Muscle layer of duodenum (tissue), 2 donors: ENCODE measurements around the gene CUEDC1.

Experiments
- H3K27ac ChIP-seq: one replicate; pipeline ENCODE4 v1.7.0; 2013; ENCODE audit warnings: mild to moderate bottlenecking, low read length
- H3K27me3 ChIP-seq: one replicate; pipeline ENCODE4 v1.7.0; 2013; ENCODE audit warnings: low read depth, mild to moderate bottlenecking, control low read depth, low read length
- H3K36me3 ChIP-seq, 2 donors: one replicate each; pipeline ENCODE4 v1.7.0; 2013; ENCODE audit warnings: low read length in 2 of 2, control low read depth in 1 of 2, mild to moderate bottlenecking in 1 of 2; ENCODE audit not compliant: insufficient read depth in 2 of 2, control insufficient read depth in 1 of 2
- H3K4me1 ChIP-seq, 2 donors: one replicate each; pipeline ENCODE4 v1.7.0; 2013; ENCODE audit warnings: low read length in 2 of 2, mild to moderate bottlenecking in 2 of 2, control low read depth in 1 of 2, moderate library complexity in 1 of 2; ENCODE audit not compliant: insufficient read depth in 2 of 2, control insufficient read depth in 1 of 2
- H3K4me3 ChIP-seq, 2 donors: one replicate each; pipeline ENCODE4 v1.7.0; 2013; ENCODE audit warnings: low read length in 2 of 2, low read depth in 1 of 2, mild to moderate bottlenecking in 1 of 2
- H3K9me3 ChIP-seq, 2 donors: one replicate each; pipeline ENCODE4 v1.7.0; 2013; ENCODE audit warnings: low read length in 2 of 2, control low read depth in 1 of 2, mild to moderate bottlenecking in 1 of 2; ENCODE audit not compliant: control insufficient read depth in 1 of 2
- donor health status: healthy.

The CUEDC1 gene

DNA sequence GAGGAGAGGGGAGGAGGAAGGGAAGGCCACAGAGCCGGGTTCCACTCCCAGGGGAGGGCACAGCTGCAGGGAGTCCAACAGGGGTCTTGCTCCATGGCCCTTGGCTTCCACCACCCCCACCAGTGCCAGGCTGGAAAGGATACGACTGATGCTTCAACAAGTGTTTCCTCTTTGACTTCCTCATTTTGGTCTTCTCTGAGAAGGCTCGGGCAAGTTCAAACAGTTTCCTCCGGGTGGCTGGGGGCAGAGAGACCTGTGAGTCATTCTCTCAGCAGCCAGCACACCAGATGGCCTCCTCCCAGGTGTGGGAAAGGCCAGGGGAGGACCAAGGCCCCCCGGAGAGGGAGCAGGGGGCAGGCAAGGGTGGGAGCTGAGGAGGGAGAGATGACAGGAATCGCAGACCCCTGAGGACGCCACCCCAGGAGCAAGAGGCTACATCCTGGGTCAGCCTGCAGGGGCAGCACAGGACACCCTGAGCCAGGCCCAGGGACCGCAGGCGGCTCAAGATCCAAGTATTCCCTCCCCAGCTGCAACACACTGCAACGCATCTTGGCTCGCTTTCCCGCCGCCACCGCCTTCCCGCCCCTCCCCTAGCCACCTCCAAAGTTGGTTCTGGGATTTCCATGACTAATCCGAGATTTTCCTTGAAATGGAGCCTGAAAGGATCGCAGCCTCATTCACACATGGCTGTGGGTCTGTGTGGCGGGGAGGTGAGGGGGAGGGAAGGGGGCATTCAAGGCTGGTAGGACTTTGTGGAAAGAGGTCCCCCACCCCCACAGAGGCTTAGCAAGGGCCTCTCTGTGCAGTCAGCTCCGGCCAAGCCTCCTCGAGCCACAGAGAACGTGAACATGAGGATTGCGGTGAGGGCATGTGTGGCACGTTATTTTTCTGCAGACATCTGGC, 87.0 kb downstream of the CUEDC1 start:
- no peaks in the 10 kb centered on the region for H3K27me3 ChIP-seq
- peaks cover 2 to 32% of the 10 kb centered on the region in 2 donors for H3K36me3 ChIP-seq
- peak overlapping the region in 1 of 2 donors; percentile 36 for H3K4me3 ChIP-seq
- H3K9me3 ChIP-seq: no peaks in the 10 kb centered on the region
- H3K4me1 ChIP-seq: peaks cover 31 to 63% of the 10 kb centered on the region in 2 donors
- peak overlapping the region; percentile 85 for H3K27ac ChIP-seq

DNA sequence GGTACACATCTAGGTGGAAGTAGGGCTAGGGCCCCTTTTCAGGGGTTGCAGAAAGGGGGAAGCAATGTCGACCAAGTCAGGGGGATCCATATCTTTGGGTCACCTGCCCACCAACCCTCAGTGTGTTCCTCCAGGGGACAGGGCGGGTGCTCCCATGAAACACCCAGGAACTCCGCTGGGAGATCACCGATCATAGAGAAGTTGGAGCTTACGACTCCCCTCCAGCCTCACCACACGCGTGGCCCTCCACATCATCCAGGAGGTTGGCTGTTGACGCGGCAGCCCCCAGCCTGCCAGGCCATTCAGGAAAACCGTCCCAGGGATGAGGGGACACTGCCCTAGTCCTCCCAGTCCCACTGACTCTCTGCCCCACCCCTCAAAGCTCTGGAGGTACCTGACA, 88.1 kb downstream of the CUEDC1 start:
- H3K4me3 ChIP-seq: no peak overlapping the region
- H3K27ac ChIP-seq: peak overlapping the region; percentile 85
- H3K27me3 ChIP-seq: no peaks in the 10 kb centered on the region
- H3K36me3 ChIP-seq: peaks cover 0 to 30% of the 10 kb centered on the region in 2 donors
- peaks cover 25 to 63% of the 10 kb centered on the region in 2 donors for H3K4me1 ChIP-seq
- no peaks in the 10 kb centered on the region for H3K9me3 ChIP-seq

DNA sequence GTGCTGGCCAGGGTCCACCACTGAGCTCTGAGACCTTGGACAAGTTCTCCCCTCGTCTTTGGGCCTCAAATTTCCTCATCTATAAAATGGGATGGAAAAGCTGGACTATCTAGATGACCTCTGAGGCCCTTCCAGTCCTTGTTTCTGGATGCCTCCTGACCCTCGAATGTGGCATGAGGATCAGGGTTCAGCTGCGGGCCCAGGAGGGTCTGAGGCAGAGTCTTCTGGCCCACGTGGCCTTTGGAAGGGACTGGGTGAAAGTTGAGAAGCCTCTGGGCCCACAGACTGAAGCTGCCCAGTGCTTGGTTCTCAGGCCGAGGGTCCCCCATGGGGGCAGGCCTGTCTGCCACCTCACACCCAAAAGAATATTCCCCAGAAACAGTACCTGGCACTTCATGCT, 88.5 kb downstream of the CUEDC1 start:
- Histone ChIP-seq H3K9me3 (no peaks in the 10 kb centered on the region), H3K27ac (no peak overlapping the region), H3K4me3 (no peak overlapping the region), H3K4me1 (peaks cover 25 to 61% of the 10 kb centered on the region in 2 donors), H3K27me3 (no peaks in the 10 kb centered on the region), H3K36me3 (peaks cover 0 to 30% of the 10 kb centered on the region in 2 donors)

DNA sequence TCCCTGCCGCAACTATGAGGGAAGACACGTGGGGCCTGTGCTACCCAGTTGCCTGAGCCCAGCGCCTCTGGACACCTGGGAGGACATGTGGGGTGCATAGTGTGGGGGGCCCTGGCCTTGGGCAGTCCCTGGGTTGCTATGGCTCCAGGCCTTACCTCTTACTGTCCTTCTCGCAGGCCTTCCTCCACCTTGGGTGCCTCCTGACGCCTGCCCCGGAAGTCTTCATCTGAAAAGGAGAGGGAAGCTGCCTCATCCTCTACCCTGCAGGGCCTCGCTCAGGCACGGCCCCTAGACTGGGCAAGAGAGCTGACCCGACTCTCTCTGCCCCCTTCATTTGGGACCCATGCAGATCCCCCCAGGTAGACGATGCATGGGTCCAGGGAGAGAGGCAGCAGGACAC, 88.9 kb downstream of the CUEDC1 start:
- peaks cover 0 to 30% of the 10 kb centered on the region in 2 donors for H3K36me3 ChIP-seq
- H3K4me1 ChIP-seq: peaks cover 25 to 59% of the 10 kb centered on the region in 2 donors

DNA sequence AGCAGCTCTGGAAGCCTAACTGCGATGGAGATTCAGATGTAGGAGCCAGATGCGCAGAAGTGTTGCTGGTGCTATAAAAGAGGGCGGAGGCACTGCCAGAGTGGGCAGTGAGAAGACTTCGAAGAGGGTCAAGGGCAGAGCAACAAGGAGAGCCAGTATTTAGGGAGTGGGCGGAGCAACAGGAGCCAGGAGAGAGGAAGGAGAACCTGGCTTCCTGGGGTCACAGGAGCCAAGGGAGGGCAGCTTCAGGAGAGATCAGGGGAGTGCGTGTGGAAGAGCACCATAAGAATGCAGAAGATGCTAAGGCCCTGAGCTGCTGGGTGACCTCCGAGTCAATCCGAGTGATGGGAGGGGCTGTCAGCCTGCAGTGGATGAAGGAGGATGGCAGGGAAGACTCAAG, 90.9 kb downstream of the CUEDC1 start:
- Histone ChIP-seq H3K4me1 (peaks cover 22 to 65% of the 10 kb centered on the region in 2 donors), H3K27me3 (no peaks in the 10 kb centered on the region), H3K36me3 (peaks cover 0 to 24% of the 10 kb centered on the region in 2 donors), H3K27ac (no peak overlapping the region), H3K9me3 (no peaks in the 10 kb centered on the region), H3K4me3 (no peak overlapping the region)

More for the DNA sequence above, 88.9 kb downstream of the CUEDC1 start:
- Histone ChIP-seq H3K9me3 (no peaks in the 10 kb centered on the region), H3K27me3 (no peaks in the 10 kb centered on the region), H3K4me3 (no peak overlapping the region), H3K27ac (no peak overlapping the region)

DNA sequence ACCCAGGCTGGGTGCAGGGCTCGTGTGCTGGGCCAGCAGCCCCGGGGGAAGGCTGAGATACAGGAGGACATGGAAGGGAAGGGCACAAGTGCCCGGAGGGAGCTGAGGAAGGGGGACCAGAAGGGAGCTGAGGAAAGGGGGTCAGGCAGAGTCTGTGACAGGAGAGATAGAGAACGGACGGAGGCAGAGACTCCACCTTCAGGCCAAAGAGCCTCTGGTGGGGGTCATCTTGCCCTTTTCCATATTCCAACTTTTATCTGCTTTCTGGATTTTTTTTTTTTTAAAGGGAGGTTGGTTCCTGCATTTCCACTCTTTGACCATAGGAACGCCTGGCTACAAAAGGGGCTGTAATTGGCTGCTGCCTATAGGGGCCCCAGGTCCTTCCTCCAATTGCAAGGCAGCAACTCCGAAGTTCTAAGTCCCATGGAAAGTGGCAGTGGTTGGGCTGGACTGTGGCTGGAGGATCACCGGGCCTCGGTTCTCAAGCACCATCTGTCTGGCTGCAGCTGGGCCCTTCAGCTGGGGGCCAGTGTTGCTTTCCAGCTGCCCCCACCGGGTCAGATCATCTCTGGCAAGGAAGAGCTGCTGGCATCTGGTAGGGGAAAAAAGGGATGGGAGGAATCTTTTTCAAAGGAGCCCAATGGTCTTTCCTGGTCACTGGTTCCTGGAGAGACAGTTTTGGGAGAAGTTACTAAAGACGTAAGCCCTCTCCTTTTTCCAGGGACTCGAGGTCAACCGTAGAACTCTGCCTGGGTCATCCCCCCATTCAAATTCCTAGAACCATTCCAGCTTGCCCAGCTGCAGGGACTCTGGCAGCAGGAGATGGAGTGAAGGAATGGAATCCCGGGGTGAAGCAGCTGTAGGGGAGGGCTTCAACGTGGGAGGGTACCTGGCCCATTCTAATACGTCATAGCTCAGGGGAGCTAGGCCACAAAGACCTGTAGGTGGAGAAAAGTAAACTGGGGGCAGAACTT, 92.2 kb downstream of the CUEDC1 start:
- peaks cover 11 to 58% of the 10 kb centered on the region in 2 donors for H3K4me1 ChIP-seq
- peak overlapping the region in 1 of 2 donors; percentile 62 for H3K4me3 ChIP-seq
- H3K27me3 ChIP-seq: no peaks in the 10 kb centered on the region
- H3K9me3 ChIP-seq: no peaks in the 10 kb centered on the region
- H3K36me3 ChIP-seq: peaks cover 0 to 24% of the 10 kb centered on the region in 2 donors
- H3K27ac ChIP-seq: peak overlapping the region; percentile 60

DNA sequence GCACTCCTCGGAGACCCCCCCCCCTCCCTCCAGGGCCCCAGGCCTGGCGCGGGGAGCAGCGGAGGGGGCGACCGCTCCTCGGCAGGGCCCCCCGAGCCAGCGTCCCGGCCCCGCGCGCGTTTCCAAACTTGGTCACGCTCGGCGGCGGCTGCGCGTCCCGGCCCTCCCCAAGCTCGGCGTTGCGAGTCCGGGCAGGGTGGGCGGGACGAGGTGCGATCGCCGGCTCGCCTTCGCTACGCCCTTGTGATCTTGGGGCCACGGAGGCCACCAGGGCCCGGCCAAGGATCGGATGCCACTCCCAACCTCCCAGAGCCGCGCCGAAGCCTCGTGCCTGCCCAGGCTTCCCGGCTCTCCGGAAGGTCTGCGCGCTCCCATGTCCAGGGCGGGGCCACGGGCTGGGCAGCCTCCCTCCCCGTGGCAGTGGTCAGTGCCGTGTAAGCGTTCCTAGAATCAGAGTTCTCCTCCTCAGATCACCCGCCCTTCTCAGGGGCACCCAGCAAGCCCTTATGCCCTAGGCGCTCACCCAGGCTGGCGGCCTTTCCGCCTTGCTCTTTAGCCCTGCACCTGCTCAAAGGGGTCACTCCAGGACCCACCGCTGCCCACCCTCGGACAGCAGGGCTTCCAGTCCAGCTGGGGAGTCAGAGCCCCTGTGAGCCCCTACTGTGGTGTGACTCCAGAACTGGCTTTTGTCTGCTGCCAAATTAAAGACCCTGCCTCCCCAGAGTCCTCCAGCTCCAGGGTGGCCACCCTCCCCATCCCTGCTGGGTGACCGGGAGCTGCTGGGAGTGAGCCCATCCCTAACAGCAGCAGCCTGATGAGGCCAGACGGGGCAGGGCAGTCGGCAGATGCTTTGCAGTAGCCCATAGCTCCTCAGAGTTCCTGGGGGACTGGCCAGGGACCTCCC, 93.2 kb downstream of the CUEDC1 start:
- H3K4me3 ChIP-seq: peak overlapping the region; percentile 51 to 62
- peaks cover 5 to 50% of the 10 kb centered on the region in 2 donors for H3K4me1 ChIP-seq
- peaks cover 0 to 24% of the 10 kb centered on the region in 2 donors for H3K36me3 ChIP-seq
- no peaks in the 10 kb centered on the region for H3K27me3 ChIP-seq
- H3K9me3 ChIP-seq: no peaks in the 10 kb centered on the region
- H3K27ac ChIP-seq: peak overlapping the region; percentile 74

DNA sequence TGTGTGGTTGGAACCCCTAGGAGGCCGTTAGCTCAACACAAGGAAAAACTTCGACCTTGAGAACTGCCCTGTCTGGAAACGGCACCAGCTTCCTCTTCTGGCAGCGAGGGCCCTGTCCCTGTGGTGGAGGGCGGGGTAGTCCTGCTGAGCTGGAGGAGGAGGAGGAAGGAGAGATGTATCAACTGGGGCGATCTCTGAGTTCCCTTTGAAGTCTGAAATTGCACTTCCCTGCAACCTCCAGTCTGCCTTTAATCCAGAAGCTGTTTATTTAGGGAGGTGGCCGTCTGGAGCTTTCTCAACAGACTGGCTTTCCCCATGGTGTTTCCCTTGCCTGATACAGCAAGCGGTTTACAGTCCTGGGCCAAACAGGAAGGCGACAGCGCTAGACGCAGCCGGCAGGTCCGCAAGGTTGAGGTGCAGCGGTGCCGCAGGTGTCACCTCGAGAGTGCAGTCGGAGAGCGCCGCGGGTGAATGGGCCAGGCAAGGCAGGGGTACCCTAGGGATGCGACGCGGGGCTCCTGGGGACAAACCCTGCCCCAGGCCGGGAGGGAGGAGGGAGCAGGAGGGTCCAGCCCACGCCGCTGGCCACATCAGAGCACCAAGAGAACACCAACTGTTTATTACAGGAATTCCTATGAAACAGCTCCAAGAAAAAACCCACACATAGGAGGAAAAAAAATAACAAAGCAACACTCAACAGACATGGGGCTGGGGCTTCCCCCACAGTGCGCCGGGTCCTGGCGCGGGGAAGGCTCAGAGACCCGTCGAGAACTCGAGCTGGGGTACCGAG, 94.0 kb downstream of the CUEDC1 start:
- peaks cover 5 to 48% of the 10 kb centered on the region in 2 donors for H3K4me1 ChIP-seq
- peaks cover 0 to 16% of the 10 kb centered on the region in 2 donors for H3K36me3 ChIP-seq
- H3K9me3 ChIP-seq: no peaks in the 10 kb centered on the region
- no peaks in the 10 kb centered on the region for H3K27me3 ChIP-seq
- peak overlapping the region; percentile 51 to 62 for H3K4me3 ChIP-seq
- peak overlapping the region; percentile 74 for H3K27ac ChIP-seq

DNA sequence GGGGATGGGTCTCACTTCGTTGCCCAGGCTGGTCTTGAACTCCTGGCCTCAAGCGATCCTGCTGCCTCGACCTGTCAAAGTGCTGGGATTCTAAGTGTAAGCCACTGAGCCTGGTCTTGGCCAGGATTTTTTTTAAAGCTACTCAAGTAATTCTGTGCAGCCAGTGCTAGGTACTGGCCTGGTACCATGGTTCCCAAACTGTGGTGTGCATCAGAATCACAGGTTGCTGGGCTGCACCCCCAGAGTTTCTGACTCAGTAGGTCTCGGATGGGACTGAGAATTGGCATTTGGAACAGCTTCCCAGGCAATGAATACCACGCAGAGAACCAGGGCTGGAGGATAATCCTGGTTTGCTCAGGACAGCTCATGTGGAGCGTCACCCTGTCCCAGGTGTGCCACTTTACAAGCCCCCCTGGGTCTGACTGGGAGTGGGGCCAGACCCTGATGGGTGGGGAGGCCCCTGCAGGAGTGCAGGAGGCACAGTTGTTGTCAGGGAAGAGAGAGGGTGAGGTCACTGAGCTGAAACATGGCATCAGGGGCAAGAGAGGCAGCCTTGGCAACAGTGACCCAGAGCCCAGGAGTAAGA, 94.7 kb downstream of the CUEDC1 start:
- peak overlapping the region; percentile 74 for H3K27ac ChIP-seq
- H3K27me3 ChIP-seq: no peaks in the 10 kb centered on the region
- H3K4me1 ChIP-seq: peaks cover 5 to 51% of the 10 kb centered on the region in 2 donors
- peaks cover 0 to 15% of the 10 kb centered on the region in 2 donors for H3K36me3 ChIP-seq
- no peaks in the 10 kb centered on the region for H3K9me3 ChIP-seq
- H3K4me3 ChIP-seq: peak overlapping the region; percentile 51 to 62
